ENCODE data around the gene PID1. TPM values are rescaled to one million over a fixed set of nuclear protein-coding genes. Genes with fewer than 3 reads are reported as not detected.

The PID1 gene
- total RNA-seq, 1 donor from 2014 or later, result 0.34 TPM

DNA sequence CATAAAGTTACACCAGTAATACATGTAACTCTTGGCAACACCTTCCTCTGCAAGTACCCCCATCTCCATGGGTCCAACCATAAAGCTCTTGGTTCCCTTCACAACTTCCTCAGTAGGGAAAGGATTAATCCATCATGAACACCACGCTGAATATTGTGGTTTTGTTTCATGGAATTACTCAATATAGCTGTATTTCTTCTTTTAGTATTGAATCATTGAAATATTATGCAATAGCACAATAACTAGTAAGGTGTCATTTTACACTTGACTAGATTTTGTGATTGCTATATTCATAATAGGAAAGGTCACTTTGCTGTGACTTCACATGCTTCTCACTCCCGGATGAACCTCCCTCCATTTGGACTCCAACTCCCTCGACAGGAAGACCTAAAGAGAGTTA lies 29.7 kb upstream of the PID1 start:
- no peak for DNase-seq (ENCODE audit: low spot score, unreplicated experiment)

DNA sequence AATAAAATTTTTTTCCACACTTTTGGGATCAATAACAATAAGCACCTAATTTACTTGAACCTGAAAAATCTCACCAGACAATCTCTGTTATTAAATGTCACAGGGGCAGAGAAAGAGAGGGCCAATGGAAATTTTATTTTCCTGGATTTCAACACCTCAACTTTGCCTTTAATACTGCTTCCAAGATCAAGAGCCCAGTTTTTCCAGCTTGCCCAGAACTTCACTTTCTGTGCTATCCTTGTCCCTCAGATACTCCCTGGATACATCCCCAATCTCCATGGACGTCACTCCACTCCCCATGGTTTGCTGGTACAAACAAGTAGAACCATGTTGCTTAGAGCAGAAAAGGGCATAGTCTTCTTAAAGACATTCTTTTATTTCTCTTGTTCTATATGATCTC lies 29.3 kb upstream of the PID1 start:
- no peak overlapping the region for H3K4me3 Mint-ChIP-seq (ENCODE audit: low read depth)
- H3K9me3 Mint-ChIP-seq (ENCODE audit: low read depth), result no peaks in the 10 kb centered on the region
- no peaks in the 10 kb centered on the region for H3K4me1 Mint-ChIP-seq (ENCODE audit: low read depth)
- TF ChIP-seq, protein P1, sequence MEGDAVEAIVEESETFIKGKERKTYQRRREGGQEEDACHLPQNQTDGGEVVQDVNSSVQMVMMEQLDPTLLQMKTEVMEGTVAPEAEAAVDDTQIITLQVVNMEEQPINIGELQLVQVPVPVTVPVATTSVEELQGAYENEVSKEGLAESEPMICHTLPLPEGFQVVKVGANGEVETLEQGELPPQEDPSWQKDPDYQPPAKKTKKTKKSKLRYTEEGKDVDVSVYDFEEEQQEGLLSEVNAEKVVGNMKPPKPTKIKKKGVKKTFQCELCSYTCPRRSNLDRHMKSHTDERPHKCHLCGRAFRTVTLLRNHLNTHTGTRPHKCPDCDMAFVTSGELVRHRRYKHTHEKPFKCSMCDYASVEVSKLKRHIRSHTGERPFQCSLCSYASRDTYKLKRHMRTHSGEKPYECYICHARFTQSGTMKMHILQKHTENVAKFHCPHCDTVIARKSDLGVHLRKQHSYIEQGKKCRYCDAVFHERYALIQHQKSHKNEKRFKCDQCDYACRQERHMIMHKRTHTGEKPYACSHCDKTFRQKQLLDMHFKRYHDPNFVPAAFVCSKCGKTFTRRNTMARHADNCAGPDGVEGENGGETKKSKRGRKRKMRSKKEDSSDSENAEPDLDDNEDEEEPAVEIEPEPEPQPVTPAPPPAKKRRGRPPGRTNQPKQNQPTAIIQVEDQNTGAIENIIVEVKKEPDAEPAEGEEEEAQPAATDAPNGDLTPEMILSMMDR (IDR thresholded peaks at IDR 0.05; ENCODE audit: unreplicated experiment), result no peak
- no peaks in the 10 kb centered on the region for H3K36me3 Mint-ChIP-seq (ENCODE audit: insufficient read depth)
- H3K27me3 Mint-ChIP-seq, result peaks cover 6% of the 10 kb centered on the region
- no peak for DNase-seq (ENCODE audit: low spot score, unreplicated experiment)
- H3K27ac Mint-ChIP-seq, result no peak overlapping the region

More for the DNA sequence above, 29.7 kb upstream of the PID1 start:
- H3K4me3 Mint-ChIP-seq (ENCODE audit: low read depth), result no peak overlapping the region
- H3K27ac Mint-ChIP-seq, result no peak overlapping the region
- H3K27me3 Mint-ChIP-seq, result peaks cover 6% of the 10 kb centered on the region
- TF ChIP-seq, protein P1 (IDR thresholded peaks at IDR 0.05; ENCODE audit: unreplicated experiment), result no peak
- no peaks in the 10 kb centered on the region for H3K4me1 Mint-ChIP-seq (ENCODE audit: low read depth)
- no peaks in the 10 kb centered on the region for H3K36me3 Mint-ChIP-seq (ENCODE audit: insufficient read depth)
- no peaks in the 10 kb centered on the region for H3K9me3 Mint-ChIP-seq (ENCODE audit: low read depth)

DNA sequence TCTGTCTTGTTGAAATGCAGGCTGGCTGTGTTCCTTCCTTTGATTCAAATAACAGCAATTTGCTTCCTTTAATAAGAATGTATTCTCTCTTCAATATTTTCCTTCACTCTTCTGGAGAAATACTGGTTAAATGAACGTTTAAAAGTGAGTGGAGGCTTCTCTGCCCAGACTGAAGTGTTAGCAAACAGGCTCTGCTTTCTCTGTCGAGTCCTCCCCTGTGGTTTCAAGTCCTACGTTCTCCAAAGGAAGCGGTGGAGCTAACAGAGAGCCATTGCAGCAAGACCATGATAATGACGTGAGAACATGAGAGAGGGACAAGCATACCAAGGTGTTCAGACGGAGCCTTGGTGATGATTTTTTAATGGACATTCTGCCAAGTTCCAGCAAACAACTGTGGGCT lies 26.2 kb upstream of the PID1 start:
- H3K27me3 Mint-ChIP-seq, result peaks cover 6% of the 10 kb centered on the region
- H3K27ac Mint-ChIP-seq, result no peak overlapping the region
- no peaks in the 10 kb centered on the region for H3K4me1 Mint-ChIP-seq (ENCODE audit: low read depth)
- no peak for DNase-seq (ENCODE audit: low spot score, unreplicated experiment)
- no peak overlapping the region for H3K4me3 Mint-ChIP-seq (ENCODE audit: low read depth)
- no peaks in the 10 kb centered on the region for H3K36me3 Mint-ChIP-seq (ENCODE audit: insufficient read depth)
- no peaks in the 10 kb centered on the region for H3K9me3 Mint-ChIP-seq (ENCODE audit: low read depth)
- TF ChIP-seq, protein P1 (IDR thresholded peaks at IDR 0.05; ENCODE audit: unreplicated experiment), result no peak

DNA sequence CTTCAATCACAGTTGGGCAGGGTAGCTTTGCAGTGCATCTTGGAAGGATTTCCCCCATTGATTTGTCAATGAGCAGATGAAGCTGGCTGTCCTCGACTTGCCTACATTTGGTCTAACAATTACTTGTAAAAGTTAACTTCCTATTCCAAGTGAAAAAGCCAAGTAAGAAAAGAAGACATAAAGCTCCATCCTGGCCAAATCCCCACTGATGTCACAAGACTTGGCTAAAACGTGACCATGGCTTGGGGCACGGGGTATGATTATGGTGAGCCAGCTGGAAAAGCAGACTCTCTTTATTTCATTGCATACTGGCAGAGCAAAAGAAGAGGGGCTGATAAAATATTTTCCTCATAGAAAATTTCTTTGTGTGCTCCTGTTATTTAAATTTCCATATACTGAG lies 25.4 kb upstream of the PID1 start:
- peaks cover 6% of the 10 kb centered on the region for H3K27me3 Mint-ChIP-seq

DNA sequence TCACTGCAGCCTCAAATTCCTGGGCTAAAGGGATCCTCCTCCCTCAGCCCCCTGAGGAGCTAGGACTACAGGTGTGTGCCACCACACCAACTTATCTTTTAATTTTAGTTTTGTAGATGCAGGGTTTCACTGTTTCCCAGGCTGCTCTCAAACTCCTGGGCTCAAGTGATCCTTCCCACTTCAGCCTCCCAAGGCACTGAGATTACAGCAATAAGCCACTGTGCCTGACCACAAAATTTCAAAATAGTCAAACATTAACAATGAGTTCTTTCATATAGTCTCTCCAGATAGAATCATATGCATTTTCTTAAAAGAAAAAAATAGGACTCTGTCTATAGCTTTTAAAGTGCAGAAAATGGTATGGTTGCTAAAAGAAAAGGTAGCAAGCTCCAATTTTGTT lies 24.9 kb upstream of the PID1 start:
- no peaks in the 10 kb centered on the region for H3K4me1 Mint-ChIP-seq (ENCODE audit: low read depth)
- no peak for DNase-seq (ENCODE audit: low spot score, unreplicated experiment)
- no peak overlapping the region for H3K27ac Mint-ChIP-seq
- no peak overlapping the region for H3K4me3 Mint-ChIP-seq (ENCODE audit: low read depth)
- TF ChIP-seq, protein P1 (IDR thresholded peaks at IDR 0.05; ENCODE audit: unreplicated experiment), result no peak
- H3K27me3 Mint-ChIP-seq, result peaks cover 6% of the 10 kb centered on the region
- peaks cover under 1% of the 10 kb centered on the region for H3K9me3 Mint-ChIP-seq (ENCODE audit: low read depth)
- no peaks in the 10 kb centered on the region for H3K36me3 Mint-ChIP-seq (ENCODE audit: insufficient read depth)

More for the DNA sequence above, 25.4 kb upstream of the PID1 start:
- TF ChIP-seq, protein P1 (IDR thresholded peaks at IDR 0.05; ENCODE audit: unreplicated experiment), result no peak
- H3K27ac Mint-ChIP-seq, result no peak overlapping the region
- no peak for DNase-seq (ENCODE audit: low spot score, unreplicated experiment)
- no peaks in the 10 kb centered on the region for H3K4me1 Mint-ChIP-seq (ENCODE audit: low read depth)
- H3K4me3 Mint-ChIP-seq (ENCODE audit: low read depth), result no peak overlapping the region
- H3K36me3 Mint-ChIP-seq (ENCODE audit: insufficient read depth), result no peaks in the 10 kb centered on the region
- no peaks in the 10 kb centered on the region for H3K9me3 Mint-ChIP-seq (ENCODE audit: low read depth)

Data from progenitor cell of endocrine pancreas (in vitro differentiated cells).